Transverse colon (tissue), 4 donors: Measurements from ENCODE around the gene XRCC6.
A peak's percentile ranks its signal among the peaks of the same experiment; 100 is the strongest.

Source experiments
- POLR2AphosphoS5 ChIP-seq, 3 donors: sonication (generic); formaldehyde crosslinking; IDR thresholded peaks; one replicate each; pipeline ENCODE4 v1.6.1; 2016; ENCODE audit warnings: antibody characterized with exemption in 3 of 3
- TF ChIP-seq, protein P1 (sequence below), 5 experiments: fragments of 200-600 bp in 3 of 5; fragments of 450-650 bp in 2 of 5; sonication (generic) in 3 of 5; IDR thresholded peaks; 1 replicate in 2 of 5; 2 replicates in 3 of 5; pipeline ENCODE4 v1.5.1; 2016 to 2017; ENCODE audit warnings: antibody characterized with exemption in 5 of 5, inconsistent platforms in 3 of 5, mild to moderate bottlenecking in 2 of 5, moderate library complexity in 1 of 5

DNA sequence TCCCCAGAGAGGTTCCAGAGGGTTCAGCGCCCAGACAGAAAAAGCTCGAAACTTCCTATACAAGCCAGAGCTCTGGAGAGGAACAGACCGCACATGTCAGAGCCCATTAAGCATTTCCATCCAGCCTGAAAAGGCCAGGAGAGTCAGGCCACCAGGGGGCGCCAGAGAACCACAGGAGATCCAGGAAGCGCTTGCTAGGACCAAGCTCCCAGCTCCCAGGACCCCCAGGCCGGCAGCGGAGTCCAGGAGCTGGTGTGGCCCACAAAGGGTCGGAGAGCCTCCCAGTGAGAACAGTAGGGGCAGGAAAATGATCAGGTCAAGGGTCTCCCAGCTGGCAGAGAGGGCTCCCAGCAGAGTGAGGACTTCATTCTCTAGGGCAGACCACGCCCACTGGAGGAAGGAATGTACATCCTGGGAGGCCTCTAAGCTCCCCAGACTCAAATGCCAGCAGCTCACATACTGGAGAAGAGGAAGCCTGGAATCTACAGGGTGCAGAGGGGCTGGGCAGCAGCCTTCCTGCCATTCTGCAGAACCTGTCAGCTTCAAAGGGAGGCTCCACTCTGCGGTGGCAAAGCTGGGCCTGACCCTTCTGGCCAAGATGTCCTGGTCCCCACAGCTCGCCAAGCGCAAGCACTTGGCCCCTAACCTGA lies 76.2 kb downstream of the XRCC6 start:
- TF ChIP-seq, protein P1, sequence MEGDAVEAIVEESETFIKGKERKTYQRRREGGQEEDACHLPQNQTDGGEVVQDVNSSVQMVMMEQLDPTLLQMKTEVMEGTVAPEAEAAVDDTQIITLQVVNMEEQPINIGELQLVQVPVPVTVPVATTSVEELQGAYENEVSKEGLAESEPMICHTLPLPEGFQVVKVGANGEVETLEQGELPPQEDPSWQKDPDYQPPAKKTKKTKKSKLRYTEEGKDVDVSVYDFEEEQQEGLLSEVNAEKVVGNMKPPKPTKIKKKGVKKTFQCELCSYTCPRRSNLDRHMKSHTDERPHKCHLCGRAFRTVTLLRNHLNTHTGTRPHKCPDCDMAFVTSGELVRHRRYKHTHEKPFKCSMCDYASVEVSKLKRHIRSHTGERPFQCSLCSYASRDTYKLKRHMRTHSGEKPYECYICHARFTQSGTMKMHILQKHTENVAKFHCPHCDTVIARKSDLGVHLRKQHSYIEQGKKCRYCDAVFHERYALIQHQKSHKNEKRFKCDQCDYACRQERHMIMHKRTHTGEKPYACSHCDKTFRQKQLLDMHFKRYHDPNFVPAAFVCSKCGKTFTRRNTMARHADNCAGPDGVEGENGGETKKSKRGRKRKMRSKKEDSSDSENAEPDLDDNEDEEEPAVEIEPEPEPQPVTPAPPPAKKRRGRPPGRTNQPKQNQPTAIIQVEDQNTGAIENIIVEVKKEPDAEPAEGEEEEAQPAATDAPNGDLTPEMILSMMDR (IDR thresholded peaks at IDR 0.05): peak; percentile 98 to 100 (median 99)
- no peak for TF ChIP-seq POLR2AphosphoS5 (IDR thresholded peaks at IDR 0.05)
